Peyer's patch (tissue), 4 donors: ENCODE results near the gene IFT122. TPM values are rescaled to one million over a fixed set of nuclear protein-coding genes. Genes with fewer than 3 reads are reported as not detected.

Experiments used
- DNase-seq, 3 donors: peaks; one replicate each; pipeline ENCODE4 v3.0.0-alpha.2; 2017 to 2019
- H3K27ac ChIP-seq, 4 donors: fragments of 200-600 bp; sonication (generic); one replicate each; pipeline ENCODE4 v1.5.1; 2016 to 2019
- H3K27me3 ChIP-seq, 2 donors: fragments of 200-600 bp; sonication (generic); one replicate each; pipeline ENCODE4 v1.5.1; 2019
- H3K36me3 ChIP-seq, 3 donors: fragments of 200-600 bp; sonication (generic); one replicate each; pipeline ENCODE4 v1.5.1; 2016 to 2019
- H3K4me1 ChIP-seq, 4 donors: fragments of 200-600 bp; sonication (generic); one replicate each; pipeline ENCODE4 v1.5.1; 2016 to 2019
- H3K4me3 ChIP-seq, 4 donors: fragments of 200-600 bp; sonication (generic); 1 replicate in 3 of 4; 2 replicates in 1 of 4; pipeline ENCODE4 v1.5.1; 2016 to 2019; ENCODE audit warnings: mild to moderate bottlenecking in 1 of 4
- H3K9me3 ChIP-seq, 4 donors: fragments of 200-600 bp; sonication (generic); one replicate each; pipeline ENCODE4 v1.5.1; 2016 to 2019; ENCODE audit warnings: mild to moderate bottlenecking in 1 of 4
- POLR2A ChIP-seq, 2 donors: fragments of 450-650 bp; IDR thresholded peaks; one replicate each; pipeline ENCODE4 v1.5.1; 2017; ENCODE audit warnings: antibody characterized with exemption in 2 of 2, mild to moderate bottlenecking in 2 of 2, moderate library complexity in 2 of 2
- small RNA-seq, 2 donors: library from RNA; depleted of rRNA; stranded (forward); fragments of <200 nt; gene quantifications; one replicate each; pipeline ENCODE3, GENCODE V24; 2016
- total RNA-seq, 4 donors: library from RNA; depleted of rRNA; stranded (reverse); fragments of >200 nt; gene quantifications; one replicate each; pipeline ENCODE4 v1.1.0, GENCODE V29; 2016
- TF ChIP-seq, protein P1 (sequence below), 6 experiments: fragments of 450-650 bp in 4 of 6; fragments of 200-600 bp in 2 of 6; sonication (generic) in 1 of 6; IDR thresholded peaks; one replicate each; pipeline ENCODE4 v1.5.1; 2017 to 2019; ENCODE audit warnings: antibody characterized with exemption in 6 of 6, mild to moderate bottlenecking in 3 of 6, moderate library complexity in 1 of 6

IFT122 gene
- total RNA-seq, 4 donors from 2014 or later, result 10.9 to 85.0 (median 26.4) TPM

DNA sequence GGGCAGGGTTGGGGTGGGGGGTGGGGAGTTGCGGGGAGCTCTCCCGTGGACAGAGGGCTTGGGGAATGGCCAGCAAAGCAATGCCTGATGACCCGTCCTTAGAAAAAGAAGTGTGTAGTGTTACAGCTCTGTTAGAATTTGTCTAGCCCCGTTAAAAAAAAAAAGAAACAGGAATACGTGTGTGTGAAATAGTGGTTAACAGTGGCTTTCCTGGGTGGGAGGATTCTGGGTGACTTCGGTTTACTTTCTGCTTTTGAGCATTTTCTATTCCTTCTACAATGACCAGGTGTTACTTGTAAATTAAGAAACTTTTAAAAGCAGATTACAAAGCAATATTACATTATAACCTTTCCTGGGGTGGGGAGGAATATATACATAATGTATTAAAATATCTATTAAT lies 127.9 kb downstream of the IFT122 start:
- H3K27ac ChIP-seq, result no peak overlapping the region
- peaks cover 0 to 18% (median 0%) of the 10 kb centered on the region in 3 donors for H3K36me3 ChIP-seq
- no peak for DNase-seq

DNA sequence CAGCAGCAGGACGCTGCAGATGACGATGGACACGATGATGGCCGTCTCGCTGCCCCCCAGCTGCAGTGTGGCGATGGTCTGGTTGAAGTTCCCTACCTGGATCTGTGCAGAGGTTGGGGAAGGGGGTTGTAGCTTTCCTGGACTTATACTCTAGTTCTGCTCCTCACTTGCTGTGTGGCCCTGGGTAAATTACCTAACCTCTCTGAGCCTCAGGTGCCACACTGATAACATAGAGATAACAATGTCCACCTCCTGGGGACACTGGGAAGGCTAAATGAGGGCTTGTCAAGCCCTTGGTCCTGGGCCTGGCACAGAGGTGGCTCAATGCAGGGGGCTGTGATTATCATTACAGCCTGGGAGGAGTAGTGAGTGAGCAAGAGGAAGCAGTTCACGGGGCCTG lies 129.8 kb downstream of the IFT122 start:
- Histone ChIP-seq H3K36me3 (peaks cover 0 to 17% (median 0%) of the 10 kb centered on the region in 3 donors), H3K27ac (no peak overlapping the region), H3K4me3 (no peak overlapping the region), H3K4me1 (peaks cover 0 to 11% (median 0%) of the 10 kb centered on the region in 4 donors), H3K27me3 (no peaks in the 10 kb centered on the region), H3K9me3 (no peaks in the 10 kb centered on the region)
- DNase-seq, result no peak
- TF ChIP-seq POLR2A (IDR thresholded peaks at IDR 0.05), result no peak
- TF ChIP-seq, protein P1, sequence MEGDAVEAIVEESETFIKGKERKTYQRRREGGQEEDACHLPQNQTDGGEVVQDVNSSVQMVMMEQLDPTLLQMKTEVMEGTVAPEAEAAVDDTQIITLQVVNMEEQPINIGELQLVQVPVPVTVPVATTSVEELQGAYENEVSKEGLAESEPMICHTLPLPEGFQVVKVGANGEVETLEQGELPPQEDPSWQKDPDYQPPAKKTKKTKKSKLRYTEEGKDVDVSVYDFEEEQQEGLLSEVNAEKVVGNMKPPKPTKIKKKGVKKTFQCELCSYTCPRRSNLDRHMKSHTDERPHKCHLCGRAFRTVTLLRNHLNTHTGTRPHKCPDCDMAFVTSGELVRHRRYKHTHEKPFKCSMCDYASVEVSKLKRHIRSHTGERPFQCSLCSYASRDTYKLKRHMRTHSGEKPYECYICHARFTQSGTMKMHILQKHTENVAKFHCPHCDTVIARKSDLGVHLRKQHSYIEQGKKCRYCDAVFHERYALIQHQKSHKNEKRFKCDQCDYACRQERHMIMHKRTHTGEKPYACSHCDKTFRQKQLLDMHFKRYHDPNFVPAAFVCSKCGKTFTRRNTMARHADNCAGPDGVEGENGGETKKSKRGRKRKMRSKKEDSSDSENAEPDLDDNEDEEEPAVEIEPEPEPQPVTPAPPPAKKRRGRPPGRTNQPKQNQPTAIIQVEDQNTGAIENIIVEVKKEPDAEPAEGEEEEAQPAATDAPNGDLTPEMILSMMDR (IDR thresholded peaks at IDR 0.05), result no peak

More for the DNA sequence above, 127.9 kb downstream of the IFT122 start:
- TF ChIP-seq, protein P1 (IDR thresholded peaks at IDR 0.05), result no peak
- no peak for TF ChIP-seq POLR2A (IDR thresholded peaks at IDR 0.05)
- Histone ChIP-seq H3K9me3 (no peaks in the 10 kb centered on the region), H3K27me3 (no peaks in the 10 kb centered on the region), H3K4me1 (peaks cover 0 to 11% (median 0%) of the 10 kb centered on the region in 4 donors), H3K4me3 (no peak overlapping the region)

Small RNA genes within 50 kb of the gene (small RNA-seq; reads per million reads assigned to genes)
- gene SNORA7B, result 75.2 to 206 reads per million in 2 donors

Other genes with a start within 250 kb of the IFT122 start
- 100 to 1,000 TPM; 120 to 220 (median 176) TPM for gene COPG1, start 190.6 kb upstream of the IFT122 start, total RNA-seq
- gene HMCES, start 161.4 kb upstream of the IFT122 start, total RNA-seq, result 10 to 100 TPM; 22.2 to 29.7 (median 24.2) TPM
- under 1 TPM in 1 of 4 donors, not detected in 3; 0.54 TPM for gene EFCAB12, start 11.6 kb upstream of the IFT122 start, total RNA-seq
- 100 to 1,000 TPM in 1 of 4 donors, 10 to 100 TPM in 3; 19.8 to 106 (median 38.3) TPM for gene MBD4, start 276 bp upstream of the IFT122 start, total RNA-seq
- not detected for gene RHO, start 88.4 kb downstream of the IFT122 start, total RNA-seq
- gene H1-8, start 103.0 kb downstream of the IFT122 start, total RNA-seq, result not detected
- 100 to 1,000 TPM in 1 of 4 donors, 10 to 100 TPM in 3; 13.1 to 305 (median 48.2) TPM for gene PLXND1, start 166.5 kb downstream of the IFT122 start, total RNA-seq